ENCODE results near the gene SYN1. TPM values are rescaled to one million over a fixed set of nuclear protein-coding genes. Genes with fewer than 3 reads are reported as not detected.

SYN1 gene
- total and polyA plus RNA-seq, 12 donors: 7.0 to 16.3 (median 12.9) TPM

GRCh38 chrX:47563801-47564315 lies 55.8 kb downstream of the SYN1 start:
- intact Hi-C loops (cut with DNase I): loop anchor here in 8 of 10 donors (5.0 to 10.0 kb wide), 6 partner anchors 73 to 461 kb away; partner anchors contain the start of gene ELK1 (in 1 of the 8)
- Histone ChIP-seq H3K4me1 (peaks cover 0 to 33% (median 10%) of the 10 kb centered on the region in 9 donors), H3K36me3 (peaks cover 0 to 63% (median 12%) of the 10 kb centered on the region in 9 donors), H3K27me3 (no peaks in the 10 kb centered on the region), H3K9me3 (no peaks in the 10 kb centered on the region), H3K27ac (no peak overlapping the region), H3K4me3 (no peak overlapping the region)
- DNase-seq: no peak
- no peak for TF ChIP-seq CTCF (IDR thresholded peaks at IDR 0.05)
- ATAC-seq: no peak
- 80 to 86% methylated on average over 8 of the region's 8 CpGs for WGBS, 2 donors

- 76 to 79% methylated on average over 13 of the region's 13 CpGs for WGBS, 2 donors
- no peak overlapping the region for H3K4me3 ChIP-seq
- DNase-seq: no peak
- no peak for ATAC-seq
- peak in 7 of 9 donors; percentile 24 to 48 (median 42) for TF ChIP-seq CTCF (IDR thresholded peaks at IDR 0.05)
- H3K27me3 ChIP-seq: no peaks in the 10 kb centered on the region
- intact Hi-C loops (cut with DNase I): loop anchor here in 8 of 10 donors (5.0 to 10.0 kb wide), 6 partner anchors 75 to 462 kb away; partner anchors contain the start of gene ELK1 (in 1 of the 8)
- H3K9me3 ChIP-seq: no peaks in the 10 kb centered on the region
- H3K36me3 ChIP-seq: peaks cover 0 to 52% (median 3%) of the 10 kb centered on the region in 9 donors
- H3K4me1 ChIP-seq: peaks cover 0 to 33% (median 10%) of the 10 kb centered on the region in 9 donors
- peak overlapping the region in 2 of 10 donors; percentile 24 to 26 for H3K27ac ChIP-seq
Measured at GRCh38 chrX:47562615-47563243, 56.9 kb downstream of the SYN1 start.

GRCh38 chrX:47561659-47562151 lies 58.0 kb downstream of the SYN1 start:
- peak overlapping the region; percentile 41 to 77 (median 68) for H3K4me3 ChIP-seq
- peaks cover 0 to 36% (median 10%) of the 10 kb centered on the region in 9 donors for H3K4me1 ChIP-seq
- H3K27ac ChIP-seq: peak overlapping the region; percentile 90 to 99 (median 96)
- no peak for TF ChIP-seq CTCF (IDR thresholded peaks at IDR 0.05)
- DNase-seq (no peak), ATAC-seq (peak in 1 of 8 donors; percentile 3)
- peaks cover 0 to 42% (median 3%) of the 10 kb centered on the region in 9 donors for H3K36me3 ChIP-seq
- no peaks in the 10 kb centered on the region for H3K27me3 ChIP-seq
- 1 to 3% methylated on average over 9 of the region's 9 CpGs for WGBS, 2 donors
- no peaks in the 10 kb centered on the region for H3K9me3 ChIP-seq
- intact Hi-C loops (cut with DNase I): loop anchor here in 8 of 10 donors (2.0 to 10.0 kb wide), 7 partner anchors 21 to 463 kb away; partner anchors contain the start of gene ELK1 (in 1 of the 8)

- peak; percentile 92 to 98 for DNase-seq
- peaks cover 0 to 35% (median 3%) of the 10 kb centered on the region in 9 donors for H3K36me3 ChIP-seq
- peak within 1 kb of the TSS; percentile 41 to 77 (median 68) for H3K4me3 ChIP-seq
- H3K27ac ChIP-seq: peak within 1 kb of the TSS; percentile 90 to 99 (median 96)
- peaks cover 0 to 40% (median 10%) of the 10 kb centered on the region in 9 donors for H3K4me1 ChIP-seq
- no peak for TF ChIP-seq CTCF (IDR thresholded peaks at IDR 0.05)
- ATAC-seq: peak; percentile 93 to 96 (median 95)
- H3K27me3 ChIP-seq: no peaks in the 10 kb centered on the region
- 0% methylated on average over 42 to 59 of the region's 59 CpGs for WGBS, 2 donors
- no peaks in the 10 kb centered on the region for H3K9me3 ChIP-seq
- intact Hi-C loops (cut with DNase I): loop anchor here in 8 of 10 donors (2.0 to 10.0 kb wide), 7 partner anchors 20 to 464 kb away; partner anchors contain the start of gene ELK1 (in 1 of the 8)
Measured at GRCh38 chrX:47560934-47561658, 58.6 kb downstream of the SYN1 start, which contains the start of gene ARAF. ARAF (plus strand) TSS chrX:47561205; CDS start chrX:47562968, 1,763 bp downstream.
